Body of pancreas (tissue), 4 donors: ENCODE measurements around the gene EVX2.

Experiments used
- POLR2A ChIP-seq, 3 donors: fragments of 450-650 bp; IDR thresholded peaks; one replicate each; pipeline ENCODE4 v1.6.1; 2016; ENCODE audit warnings: antibody characterized with exemption in 3 of 3, mild to moderate bottlenecking in 2 of 3
- TF ChIP-seq, protein P1 (sequence below), 7 experiments: fragments of 450-650 bp in 4 of 7; fragments of 200-600 bp in 3 of 7; sonication (generic) in 3 of 7; IDR thresholded peaks; one replicate each; pipeline ENCODE4 v1.5.1; 2016 to 2019; ENCODE audit warnings: antibody characterized with exemption in 7 of 7

DNA sequence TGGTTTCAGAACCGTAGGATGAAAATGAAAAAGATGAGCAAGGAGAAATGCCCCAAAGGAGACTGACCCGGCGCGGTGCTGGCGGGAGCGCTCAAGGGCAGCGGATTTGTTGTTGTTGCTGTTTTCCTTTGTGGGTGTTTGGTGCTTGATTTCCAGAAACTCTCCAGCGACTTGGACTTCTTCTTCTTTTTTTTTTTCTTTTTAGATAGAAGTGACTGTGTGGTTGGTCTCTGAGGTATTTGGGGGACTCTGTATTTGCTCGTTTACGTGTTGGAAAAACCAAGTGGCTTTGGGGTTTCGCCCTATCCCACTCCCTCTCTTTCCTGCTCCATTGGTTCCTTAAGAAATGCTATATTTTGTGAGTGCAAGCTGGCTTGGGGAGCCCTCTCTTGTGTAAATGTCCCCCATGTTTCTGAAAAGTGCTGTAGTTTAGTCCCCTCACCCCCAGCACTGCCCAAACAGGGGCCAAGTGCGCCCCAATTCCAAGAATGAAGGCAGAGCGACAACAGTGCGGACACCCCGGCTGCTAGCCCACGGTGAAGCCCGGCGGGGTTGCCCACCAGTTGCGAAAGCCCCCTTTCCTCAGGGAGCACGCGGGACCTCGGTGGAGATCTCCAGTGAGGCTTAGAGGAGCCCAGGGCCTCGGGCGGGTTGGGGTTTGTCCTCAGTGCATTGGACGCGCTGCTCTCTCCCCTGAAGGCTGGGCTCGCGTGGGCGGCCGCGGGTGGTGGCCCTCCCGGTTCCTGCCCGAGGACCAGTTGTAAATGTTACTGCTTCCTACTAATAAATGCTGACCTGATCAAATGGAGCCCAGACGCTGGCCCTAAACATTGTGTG, 40.6 kb upstream of the EVX2 start:
- TF ChIP-seq, protein P1, sequence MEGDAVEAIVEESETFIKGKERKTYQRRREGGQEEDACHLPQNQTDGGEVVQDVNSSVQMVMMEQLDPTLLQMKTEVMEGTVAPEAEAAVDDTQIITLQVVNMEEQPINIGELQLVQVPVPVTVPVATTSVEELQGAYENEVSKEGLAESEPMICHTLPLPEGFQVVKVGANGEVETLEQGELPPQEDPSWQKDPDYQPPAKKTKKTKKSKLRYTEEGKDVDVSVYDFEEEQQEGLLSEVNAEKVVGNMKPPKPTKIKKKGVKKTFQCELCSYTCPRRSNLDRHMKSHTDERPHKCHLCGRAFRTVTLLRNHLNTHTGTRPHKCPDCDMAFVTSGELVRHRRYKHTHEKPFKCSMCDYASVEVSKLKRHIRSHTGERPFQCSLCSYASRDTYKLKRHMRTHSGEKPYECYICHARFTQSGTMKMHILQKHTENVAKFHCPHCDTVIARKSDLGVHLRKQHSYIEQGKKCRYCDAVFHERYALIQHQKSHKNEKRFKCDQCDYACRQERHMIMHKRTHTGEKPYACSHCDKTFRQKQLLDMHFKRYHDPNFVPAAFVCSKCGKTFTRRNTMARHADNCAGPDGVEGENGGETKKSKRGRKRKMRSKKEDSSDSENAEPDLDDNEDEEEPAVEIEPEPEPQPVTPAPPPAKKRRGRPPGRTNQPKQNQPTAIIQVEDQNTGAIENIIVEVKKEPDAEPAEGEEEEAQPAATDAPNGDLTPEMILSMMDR (IDR thresholded peaks at IDR 0.05), result no peak
- no peak for TF ChIP-seq POLR2A (IDR thresholded peaks at IDR 0.05)
